GM21529 (cell line): ENCODE measurements around the gene PKLR.

ENCODE experiments used
- ATAC-seq: cut with Tn5 transposase; IDR thresholded peaks from one replicate; pipeline ENCODE4 v1.9.1; 2021; ENCODE audit not compliant: unreplicated experiment

The PKLR gene

GRCh38 chr1:155286544-155286943 lies 14.7 kb downstream of the PKLR start:
- ATAC-seq: no peak

- no peak for ATAC-seq
Measured at GRCh38 chr1:155285631-155286044, 15.6 kb downstream of the PKLR start.

GRCh38 chr1:155285063-155285462 lies 16.2 kb downstream of the PKLR start:
- no peak for ATAC-seq

GRCh38 chr1:155284476-155284875 lies 16.8 kb downstream of the PKLR start:
- no peak for ATAC-seq

DNA sequence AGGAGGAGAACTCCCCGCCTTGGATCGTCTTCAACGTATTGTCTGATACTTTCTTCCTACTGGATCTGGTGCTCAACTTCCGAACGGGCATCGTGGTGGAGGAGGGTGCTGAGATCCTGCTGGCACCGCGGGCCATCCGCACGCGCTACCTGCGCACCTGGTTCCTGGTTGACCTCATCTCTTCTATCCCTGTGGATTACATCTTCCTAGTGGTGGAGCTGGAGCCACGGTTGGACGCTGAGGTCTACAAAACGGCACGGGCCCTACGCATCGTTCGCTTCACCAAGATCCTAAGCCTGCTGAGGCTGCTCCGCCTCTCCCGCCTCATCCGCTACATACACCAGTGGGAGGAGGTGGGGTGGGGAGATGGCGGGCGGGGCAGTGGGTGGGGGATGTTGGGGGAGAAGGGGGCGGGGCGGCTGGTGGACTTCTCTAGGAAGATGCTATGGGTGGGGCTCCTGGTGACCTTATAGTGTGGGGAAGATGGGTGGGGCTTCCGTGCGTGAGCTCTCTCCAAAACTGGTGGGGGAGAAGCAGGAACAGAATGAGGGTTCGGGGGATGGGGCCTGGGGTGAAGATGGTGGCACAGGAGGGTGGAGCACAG lies 18.6 kb downstream of the PKLR start:
- ATAC-seq: no peak

GRCh38 chr1:155279268-155279667 lies 22.0 kb downstream of the PKLR start:
- ATAC-seq: no peak

DNA sequence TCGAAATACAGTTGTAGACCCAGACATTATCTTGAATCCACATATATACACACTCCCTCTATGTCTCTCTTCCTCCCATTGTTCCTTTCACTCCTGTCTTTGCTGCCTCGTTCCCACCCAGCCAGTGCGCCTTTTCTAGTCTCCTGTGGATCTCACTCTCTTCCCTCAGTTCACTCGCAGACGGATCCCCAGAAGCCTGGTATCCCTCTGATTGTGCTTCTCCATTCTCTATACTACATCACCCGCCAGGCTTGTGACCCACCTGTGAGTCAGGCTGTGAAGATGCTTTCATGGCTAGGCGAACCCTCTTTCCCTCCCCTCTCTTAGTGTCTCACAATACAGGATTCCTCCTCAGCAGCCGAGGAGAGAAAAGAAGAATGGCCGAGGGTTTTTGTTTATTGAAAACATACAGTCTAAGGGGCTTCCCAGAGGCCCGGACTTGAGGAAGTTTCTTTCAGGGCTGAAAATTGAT lies 22.5 kb downstream of the PKLR start:
- ATAC-seq: no peak

GRCh38 chr1:155277902-155278688 lies 23.1 kb downstream of the PKLR start:
- ATAC-seq: no peak

DNA sequence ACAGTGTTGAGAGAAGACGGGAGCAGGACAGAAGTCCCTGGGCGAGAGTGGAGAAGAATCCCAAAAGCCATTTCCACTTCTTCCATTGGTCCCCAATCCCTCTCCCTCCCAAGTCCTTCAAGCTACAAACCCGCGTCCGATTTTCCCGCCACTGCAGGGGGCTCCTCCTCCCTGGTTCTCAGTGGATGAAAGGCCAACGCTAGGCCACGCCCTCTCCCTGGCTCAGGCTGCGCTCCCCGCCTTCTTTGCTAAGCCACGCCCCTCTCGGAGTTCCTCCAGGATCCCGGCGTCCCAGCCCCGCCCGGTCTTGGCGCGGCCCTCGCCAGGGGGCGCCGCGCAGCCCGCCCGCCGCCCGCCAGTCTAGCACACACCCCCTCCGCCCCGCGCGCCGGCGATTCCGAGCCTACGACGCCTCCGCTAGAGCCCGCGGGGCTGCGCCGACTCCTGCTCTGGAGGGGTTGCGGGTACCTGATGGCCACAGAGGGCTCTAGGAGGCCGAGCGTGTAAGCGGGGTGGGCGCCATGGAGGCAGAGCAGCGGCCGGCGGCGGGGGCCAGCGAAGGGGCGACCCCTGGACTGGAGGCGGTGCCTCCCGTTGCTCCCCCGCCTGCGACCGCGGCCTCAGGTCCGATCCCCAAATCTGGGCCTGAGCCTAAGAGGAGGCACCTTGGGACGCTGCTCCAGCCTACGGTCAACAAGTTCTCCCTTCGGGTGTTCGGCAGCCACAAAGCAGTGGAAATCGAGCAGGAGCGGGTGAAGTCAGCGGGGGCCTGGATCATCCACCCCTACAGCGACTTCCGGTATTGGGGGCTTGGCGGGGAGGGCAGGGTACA lies 24.0 kb downstream of the PKLR start, which contains the start of gene HCN3:
Gene HCN3 (plus strand): TSS at position 394 of the 832 bp plus-strand sequence. CDS start 128 bp downstream, at position 522.
- peak; percentile 60 for ATAC-seq

- peak; percentile 75 for ATAC-seq
Measured at GRCh38 chr1:155273343-155274245, 27.6 kb downstream of the PKLR start, which contains the start of gene CLK2. TSS of gene CLK2 (minus strand) at chr1:155273504. CDS start at chr1:155270977, 2,527 bp downstream.

DNA sequence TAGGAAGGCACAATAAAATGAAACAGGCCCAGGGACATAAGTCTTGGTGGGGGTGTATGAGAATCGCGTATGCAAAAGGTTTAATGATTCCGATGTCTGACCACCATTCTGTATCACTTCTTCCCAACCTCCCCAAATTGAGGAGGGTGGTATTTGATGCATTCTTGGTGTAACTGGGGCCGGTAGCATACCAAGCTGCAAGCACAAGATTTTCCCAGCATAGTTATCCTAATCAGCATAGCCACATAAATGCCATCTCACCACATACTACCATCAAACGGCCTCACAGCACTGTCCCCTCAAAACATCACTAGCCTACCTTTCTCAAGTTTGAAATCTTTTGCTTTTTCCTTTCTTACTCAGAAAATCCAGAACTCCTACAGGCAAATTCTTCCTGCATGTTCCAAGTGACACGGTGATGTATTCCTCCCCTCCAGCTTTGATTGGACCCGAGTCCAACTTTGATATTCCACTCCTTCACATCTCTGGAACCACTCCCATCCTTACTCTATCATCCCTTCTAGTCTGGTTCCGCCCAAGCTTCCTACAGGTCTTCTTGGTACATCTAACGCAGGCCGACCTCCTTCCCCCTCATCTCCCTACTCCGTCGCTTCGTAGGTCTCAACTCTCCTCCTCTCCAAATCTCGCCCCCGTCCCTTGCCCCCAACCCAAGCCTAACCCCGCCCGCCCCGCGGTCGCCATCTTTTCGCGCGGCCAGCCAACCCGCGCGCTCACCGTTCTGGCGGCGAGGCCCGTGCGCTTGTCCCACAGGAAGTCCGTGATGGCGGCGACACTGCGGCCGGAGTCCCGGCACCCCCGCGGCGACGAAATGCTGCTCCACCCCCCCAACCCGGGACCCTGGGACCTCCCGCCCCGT lies 28.5 kb downstream of the PKLR start:
- ATAC-seq: peak; percentile 33

GRCh38 chr1:155269381-155269780 lies 31.9 kb downstream of the PKLR start:
- ATAC-seq: no peak

GRCh38 chr1:155268630-155269029 lies 32.6 kb downstream of the PKLR start:
- ATAC-seq: no peak

DNA sequence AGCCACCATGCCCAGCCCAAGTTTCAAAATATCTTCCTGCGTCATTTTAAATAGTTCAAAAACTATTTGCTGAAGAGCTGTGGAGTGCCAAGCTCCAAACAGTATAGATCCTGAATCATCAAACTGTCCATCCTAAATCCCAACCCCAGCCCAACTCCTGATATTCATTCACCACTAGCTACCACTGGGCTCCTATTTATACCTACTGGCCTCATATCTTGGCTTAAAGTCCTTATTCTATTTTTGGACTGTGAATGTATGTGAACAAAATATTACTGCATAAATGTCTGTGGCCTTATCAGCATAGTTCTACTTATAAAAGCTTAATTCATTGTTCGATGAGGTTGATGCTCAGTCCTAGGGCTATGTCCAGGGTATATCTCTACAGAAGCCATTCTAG lies 33.9 kb downstream of the PKLR start:
- ATAC-seq: no peak

DNA sequence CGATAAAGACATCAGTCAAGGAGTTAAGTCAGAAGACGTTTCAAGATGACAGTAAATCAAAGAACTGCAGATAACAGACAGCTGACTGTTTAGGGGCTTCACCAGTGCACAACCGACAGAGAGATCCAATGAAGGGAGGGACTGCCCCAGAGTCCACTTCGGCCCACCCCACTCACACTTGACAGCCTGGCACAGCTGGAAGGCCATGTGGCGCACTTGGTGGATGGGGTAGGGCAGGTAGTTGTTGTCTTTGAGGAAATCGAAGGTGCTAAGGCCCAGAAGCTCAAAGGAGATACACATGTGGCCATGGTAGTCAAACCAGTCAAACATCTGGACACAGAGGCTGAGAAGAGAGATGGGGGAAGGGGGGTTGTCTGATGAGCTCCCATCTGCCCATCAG lies 34.7 kb downstream of the PKLR start:
- no peak for ATAC-seq

- ATAC-seq: no peak
Measured at GRCh38 chr1:155263067-155263466, 38.2 kb downstream of the PKLR start.

GRCh38 chr1:155261852-155262673 lies 39.2 kb downstream of the PKLR start, which contains the start of gene SCAMP3:
TSS of gene SCAMP3 (minus strand) at chr1:155262360. CDS start at chr1:155262151, 209 bp downstream.
- peak; percentile 94 for ATAC-seq

GRCh38 chr1:155261493-155261851 lies 39.8 kb downstream of the PKLR start:
- no peak for ATAC-seq
